ENCODE results near the gene TSPAN18.

Gene TSPAN18

DNA sequence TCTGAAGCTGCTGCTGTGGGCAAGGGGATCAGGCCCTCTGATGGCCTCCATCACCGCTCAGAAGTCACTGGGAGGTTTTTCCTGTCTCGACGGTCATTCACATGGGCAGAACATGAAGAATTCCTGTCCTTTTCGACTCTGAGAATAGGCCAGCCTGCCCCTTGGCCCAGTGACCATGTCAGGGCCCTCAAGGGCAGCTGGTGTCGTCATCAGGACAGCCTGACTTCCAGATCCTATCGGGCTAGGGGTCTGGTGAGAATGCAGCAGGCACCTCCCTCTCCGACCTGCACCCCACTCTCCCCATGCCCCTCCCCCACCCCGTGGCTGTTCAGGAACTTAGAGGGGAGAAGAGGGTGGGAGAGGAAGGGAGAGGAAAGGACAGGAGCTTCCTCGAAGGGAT lies 220.4 kb downstream of the TSPAN18 start:
- ATAC-seq = no peak

DNA sequence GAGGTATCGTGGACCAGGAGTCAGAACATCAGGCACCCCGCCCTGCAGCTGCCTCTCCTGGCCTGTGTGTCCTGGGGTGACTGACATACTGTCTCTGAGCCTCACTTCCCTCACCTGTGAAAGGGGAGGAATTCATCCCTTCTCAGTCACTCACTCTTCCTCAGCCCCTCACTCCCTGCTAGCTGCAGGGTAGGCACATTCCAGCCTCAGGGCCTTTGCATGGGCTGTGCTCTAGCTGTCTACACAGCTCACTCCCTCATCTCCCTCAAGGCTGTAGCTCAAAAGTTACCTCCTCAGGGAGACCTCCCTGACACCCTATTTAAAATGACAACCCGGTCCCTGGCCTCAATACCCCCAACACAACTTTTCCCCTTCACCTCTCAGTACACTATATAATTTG lies 221.4 kb downstream of the TSPAN18 start:
- ATAC-seq = no peak

GRCh38 chr11:44949160-44950030 lies 222.6 kb downstream of the TSPAN18 start:
- peak in 1 of 2 donors; percentile 30 for ATAC-seq

GRCh38 chr11:44950031-44950624 lies 223.4 kb downstream of the TSPAN18 start:
- no peak for ATAC-seq

GRCh38 chr11:44950625-44951476 lies 224.1 kb downstream of the TSPAN18 start, which contains the start of gene TP53I11:
TP53I11 (minus strand) TSS chr11:44950883; CDS start chr11:44938335, 12,548 bp downstream.
- ATAC-seq = peak; percentile 76 to 78

DNA sequence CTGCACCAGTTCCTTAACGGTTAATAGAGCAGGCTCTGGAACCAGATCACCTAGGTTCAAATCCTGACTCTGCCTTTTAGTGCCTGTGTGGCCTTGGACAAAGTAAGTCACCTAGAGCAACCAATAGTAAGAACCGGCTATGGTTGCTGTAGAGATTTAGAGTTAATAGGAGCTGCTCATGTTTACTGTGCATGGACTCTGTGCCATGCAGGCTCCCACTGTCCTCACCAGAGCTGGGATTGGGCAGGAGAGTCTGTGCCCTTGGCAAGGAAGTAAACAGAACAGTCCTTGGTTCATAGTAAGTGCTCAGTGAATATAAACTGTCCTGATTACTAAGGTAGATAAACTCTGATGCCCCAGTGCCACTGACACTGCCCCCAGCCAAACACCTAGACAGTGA lies 225.3 kb downstream of the TSPAN18 start:
- ATAC-seq = no peak

GRCh38 chr11:44952500-44953260 lies 225.9 kb downstream of the TSPAN18 start:
- no peak for ATAC-seq

DNA sequence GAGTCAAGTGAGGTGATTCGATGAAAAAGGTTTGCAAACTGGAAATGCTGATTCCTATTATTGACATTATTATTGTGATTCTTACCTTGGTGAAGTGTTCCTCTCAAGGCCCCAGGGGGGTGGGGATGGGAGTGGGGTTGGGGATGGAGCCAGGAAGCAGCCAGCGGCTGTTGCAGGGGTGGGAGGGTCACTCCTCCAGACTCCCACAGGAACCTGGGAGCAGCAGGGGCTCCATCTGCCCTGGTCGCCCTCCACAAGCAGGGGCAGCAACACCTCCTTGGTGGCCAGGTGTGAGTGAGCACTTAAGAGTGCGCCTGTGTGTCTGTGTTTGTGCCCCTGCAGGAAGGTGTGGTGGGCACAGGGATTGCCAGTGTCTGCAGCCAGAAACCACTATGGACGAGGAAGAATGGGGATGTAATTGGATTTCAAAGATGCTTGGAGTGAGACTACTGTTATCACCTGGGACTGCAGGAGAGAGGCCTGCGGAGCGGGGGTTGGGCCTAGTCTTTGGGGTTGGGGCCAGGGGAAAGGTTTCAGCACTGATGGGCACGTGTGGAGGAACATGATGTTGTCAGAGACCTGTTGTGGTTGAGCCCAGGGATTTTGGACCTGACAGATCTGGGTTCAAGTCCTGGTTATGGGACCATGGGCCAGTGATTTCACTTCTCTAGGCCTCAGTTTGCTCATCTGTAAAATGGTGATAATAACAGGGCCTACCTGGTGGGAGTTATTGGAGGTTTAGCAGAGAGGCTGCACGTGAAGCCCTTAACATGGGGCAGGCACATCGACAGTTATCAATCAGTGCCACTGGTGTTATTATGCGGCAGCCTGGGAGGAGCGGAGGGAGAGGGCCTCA lies 227.5 kb downstream of the TSPAN18 start:
- no peak for ATAC-seq

DNA sequence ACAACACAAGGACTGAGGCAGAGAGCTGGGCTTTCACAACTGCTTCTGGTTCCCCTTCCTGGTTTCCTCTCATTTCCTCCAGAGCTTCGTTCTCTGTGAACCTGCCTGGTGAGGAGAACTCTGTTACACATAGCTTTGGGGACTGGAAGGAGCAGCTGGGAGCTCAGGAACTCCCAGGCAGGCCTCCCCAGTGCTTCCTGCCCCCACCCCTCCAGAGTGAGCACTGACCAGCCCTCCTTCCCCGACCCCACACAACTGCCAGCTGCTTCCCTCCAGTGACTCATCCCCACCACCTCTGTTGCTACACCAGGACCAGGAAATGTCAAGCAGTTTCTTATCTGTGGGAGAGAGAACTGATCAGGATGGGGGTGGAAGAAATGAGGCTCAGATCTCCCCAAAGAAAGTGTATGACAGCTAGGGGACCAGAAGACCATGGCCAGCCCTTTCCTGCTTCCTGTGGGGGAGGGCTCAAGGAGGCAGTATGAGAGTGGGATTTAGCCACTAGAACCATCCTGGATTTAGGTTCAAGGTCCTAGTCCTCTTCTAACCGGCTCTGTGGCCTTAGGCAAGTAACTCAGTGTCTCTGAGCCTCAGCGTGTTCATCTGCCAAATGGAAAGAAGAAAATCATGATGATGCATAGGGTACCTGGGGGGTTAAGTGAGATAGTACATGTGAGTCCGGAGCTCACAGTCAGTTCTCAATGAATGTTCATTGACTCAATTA lies 228.4 kb downstream of the TSPAN18 start:
- no peak for ATAC-seq

GRCh38 chr11:44957040-44957515 lies 230.3 kb downstream of the TSPAN18 start:
- no peak for ATAC-seq

GRCh38 chr11:44957776-44958564 lies 231.2 kb downstream of the TSPAN18 start:
- no peak for ATAC-seq

DNA sequence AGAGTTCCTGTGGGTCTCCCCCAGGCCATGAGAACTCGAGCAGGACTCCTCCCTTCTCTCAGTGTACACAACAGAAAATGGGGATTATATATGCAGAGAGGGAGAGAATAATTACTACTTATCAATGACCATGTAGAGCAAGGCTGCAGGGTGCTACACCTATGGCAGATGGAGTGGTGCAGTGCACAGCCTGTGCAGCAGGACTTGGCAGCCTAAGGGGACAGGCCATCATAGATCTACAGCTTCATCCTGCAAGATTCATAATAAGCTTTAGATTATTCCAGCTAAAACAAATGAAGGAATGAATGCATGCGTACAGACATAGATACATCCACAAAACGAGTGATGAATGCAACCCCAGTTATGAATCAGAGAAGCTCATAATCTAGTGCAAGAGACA lies 232.3 kb downstream of the TSPAN18 start:
- ATAC-seq = no peak

- ATAC-seq = no peak
These were observed 233.6 kb downstream of the TSPAN18 start for GRCh38 chr11:44960200-44960845.

GRCh38 chr11:44962464-44962863 lies 235.7 kb downstream of the TSPAN18 start:
- no peak for ATAC-seq

GRCh38 chr11:44963136-44963535 lies 236.4 kb downstream of the TSPAN18 start:
- no peak for ATAC-seq

GRCh38 chr11:44963948-44964347 lies 237.2 kb downstream of the TSPAN18 start:
- ATAC-seq = no peak

GRCh38 chr11:44964526-44965209 lies 237.9 kb downstream of the TSPAN18 start:
- ATAC-seq = no peak

- ATAC-seq = no peak
These were observed 239.9 kb downstream of the TSPAN18 start for GRCh38 chr11:44966694-44967093.
